ENCODE measurements around the gene ABCC1.

DNA sequence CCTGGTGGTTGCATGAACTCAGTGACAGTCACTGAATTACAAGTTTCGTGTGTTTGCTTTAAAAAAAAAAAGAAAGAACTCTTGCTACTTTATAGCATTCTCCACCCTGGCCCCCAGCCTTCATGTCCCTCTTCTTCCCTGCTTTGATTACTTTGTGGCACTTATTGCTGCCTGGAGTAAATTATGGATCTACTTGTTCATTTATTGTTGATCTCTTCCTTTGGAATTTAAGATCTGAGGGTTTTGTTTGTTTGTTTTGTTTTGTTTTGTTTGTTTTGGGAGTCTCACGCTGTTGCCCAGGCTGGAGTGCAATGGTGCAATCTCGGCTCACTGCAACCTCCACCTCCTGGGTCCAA lies 147.4 kb downstream of the ABCC1 start:
- TF ChIP-seq CTCF (conservative IDR thresholded peaks at IDR 0.05 in 1 of 2, IDR thresholded peaks at IDR 0.05 in 1 of 2; ENCODE audit: low read depth in 1 of 2, low read length in 2 of 2) = no peak
- no peak for TF ChIP-seq EZH2 (IDR thresholded peaks at IDR 0.05; ENCODE audit: low read length, missing control alignments)
